Stimulated activated CD4-positive, alpha-beta T cell treated with anti-CD3 and anti-CD28 coated beads, Interleukin-1b, Interleukin-23, amount 100 ng/mL, for 48 hours (primary cell): ENCODE results near the gene MAS1L.

Experiments
- DNase-seq: peaks from one replicate; pipeline ENCODE4 v3.0.0-alpha.2; 2020

MAS1L gene

GRCh38 chr6:29509711-29510110 is 22.0 kb upstream of the MAS1L start:
- no peak for DNase-seq

DNA sequence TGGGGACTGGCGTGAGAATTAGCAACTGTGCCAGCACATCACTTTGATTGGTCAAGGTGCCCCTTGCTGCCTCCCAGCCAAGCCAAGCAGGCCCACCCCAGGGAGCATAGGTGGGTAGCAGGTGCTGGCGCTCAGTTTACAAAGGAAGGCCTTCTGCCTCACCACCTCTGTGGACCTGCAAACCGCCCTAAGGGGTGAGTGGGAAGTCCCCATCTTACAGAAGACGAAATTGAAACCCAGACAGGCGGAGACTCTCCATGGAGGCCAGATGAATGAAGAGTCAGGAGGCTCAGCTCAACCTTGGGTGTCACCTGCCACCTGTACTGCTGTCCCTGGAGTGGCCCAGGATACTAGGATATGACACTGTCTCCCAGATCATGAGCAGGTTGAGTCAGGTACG is 21.5 kb upstream of the MAS1L start:
- no peak for DNase-seq

DNA sequence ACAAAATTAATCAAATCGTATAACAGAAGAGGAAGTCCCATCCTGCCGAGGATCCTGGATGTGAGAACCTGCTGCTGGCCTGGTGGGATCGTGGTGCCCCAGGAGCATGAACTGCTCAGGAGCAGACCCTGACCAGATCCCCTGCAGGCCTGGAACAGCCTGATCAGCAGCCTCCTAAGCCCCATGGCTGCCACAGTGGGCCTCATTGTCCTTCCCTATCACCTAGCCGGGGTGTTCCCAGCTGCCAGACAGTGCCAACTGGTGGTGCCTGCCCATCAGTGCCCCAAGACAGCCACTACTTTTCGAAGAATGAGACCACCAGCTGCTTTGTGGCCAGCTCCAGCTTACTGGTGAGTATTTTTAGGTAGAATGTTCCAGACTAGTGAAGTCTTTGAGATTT is 19.6 kb upstream of the MAS1L start:
- DNase-seq, result no peak

DNA sequence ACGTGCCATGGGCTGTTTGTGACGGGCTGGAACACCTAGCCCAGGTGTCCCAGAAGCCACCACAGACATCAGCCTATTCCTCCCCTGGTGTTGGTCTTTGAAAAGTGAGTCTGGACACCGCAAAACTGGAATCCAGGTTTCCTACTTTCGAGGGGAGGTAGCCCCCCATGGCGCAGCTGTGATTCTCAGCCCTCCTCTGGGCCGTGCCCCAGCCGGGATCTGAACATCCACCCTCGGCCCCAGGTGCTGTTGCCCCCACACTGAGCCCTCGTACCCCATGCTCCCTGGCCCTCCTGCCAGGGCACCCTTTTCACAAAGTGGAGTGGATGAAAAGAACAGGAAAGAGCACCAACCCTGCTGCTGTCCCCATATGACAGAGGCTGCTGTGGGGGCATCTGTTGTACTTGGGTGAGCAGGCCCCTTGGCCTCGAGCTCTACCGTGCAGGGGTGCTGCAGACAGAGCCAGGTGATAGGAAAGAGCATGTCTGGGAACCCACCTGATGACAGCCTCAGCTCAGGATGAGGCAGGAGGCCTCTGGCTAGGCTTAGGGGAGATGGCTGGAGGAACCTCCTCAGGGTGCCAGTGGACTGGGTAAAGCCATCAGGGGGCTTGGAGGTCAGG is 18.8 kb upstream of the MAS1L start:
- DNase-seq, result no peak

DNA sequence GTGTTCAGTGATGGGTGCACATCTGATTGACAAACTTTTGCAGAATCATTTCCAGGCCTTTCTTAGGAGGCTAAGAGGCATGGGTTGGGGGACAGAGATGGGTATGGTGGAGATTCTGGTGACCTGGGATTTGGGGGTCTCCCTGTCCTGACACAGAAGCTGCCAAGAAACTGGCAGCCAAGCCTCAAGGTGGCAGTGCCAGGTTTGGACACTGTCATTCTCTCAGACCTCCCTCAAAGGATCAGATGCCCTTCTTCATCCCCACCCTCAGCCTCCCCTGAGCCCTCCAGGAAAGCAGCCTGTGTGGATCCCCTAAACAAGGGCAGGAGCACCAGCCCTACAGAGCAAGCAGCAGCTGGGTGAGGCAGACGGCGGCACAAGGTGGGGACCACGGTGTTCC is 18.1 kb upstream of the MAS1L start:
- DNase-seq, result no peak

DNA sequence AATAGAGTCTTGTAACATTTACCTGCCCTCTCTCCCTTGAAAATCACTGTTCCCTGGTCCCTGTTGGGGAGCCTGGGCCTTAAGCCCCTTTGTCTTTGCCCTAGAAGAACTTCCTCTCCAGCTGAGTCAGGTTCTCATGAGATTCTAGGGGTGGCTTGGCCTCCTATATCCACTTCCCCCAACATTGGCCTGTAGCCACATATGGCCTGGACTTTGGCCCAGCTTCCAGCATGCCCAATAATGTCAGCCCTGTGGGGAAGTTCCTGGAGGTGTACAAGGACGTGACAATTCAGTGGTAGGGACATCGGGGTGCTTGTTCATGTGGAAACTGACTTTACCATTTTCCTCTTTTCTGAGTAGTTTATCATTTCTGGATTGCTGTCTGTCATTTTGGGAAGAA is 17.2 kb upstream of the MAS1L start:
- no peak for DNase-seq

- DNase-seq, result no peak
Observed at GRCh38 chr6:29502597-29502996, 14.8 kb upstream of the MAS1L start.

DNA sequence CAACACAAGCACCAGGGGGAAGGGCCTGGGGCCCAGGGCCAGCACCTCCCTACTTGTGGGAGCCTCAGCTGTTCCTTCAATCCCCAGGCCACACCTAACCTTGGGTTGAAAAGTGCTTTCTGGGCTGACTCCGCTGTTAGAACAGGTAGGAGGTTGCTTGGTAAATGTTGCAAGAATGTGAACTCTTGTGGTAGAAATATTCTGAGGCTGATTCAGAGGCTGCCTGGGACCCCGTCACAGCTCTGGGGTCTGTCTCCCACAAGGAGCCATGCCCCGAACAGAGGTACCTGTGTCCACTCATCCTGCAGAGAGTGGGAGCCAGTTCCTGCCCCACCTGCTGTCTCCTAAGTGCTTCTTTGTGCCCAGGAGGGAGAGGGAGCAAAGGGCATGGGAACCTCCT is 14.4 kb upstream of the MAS1L start:
- no peak for DNase-seq

DNA sequence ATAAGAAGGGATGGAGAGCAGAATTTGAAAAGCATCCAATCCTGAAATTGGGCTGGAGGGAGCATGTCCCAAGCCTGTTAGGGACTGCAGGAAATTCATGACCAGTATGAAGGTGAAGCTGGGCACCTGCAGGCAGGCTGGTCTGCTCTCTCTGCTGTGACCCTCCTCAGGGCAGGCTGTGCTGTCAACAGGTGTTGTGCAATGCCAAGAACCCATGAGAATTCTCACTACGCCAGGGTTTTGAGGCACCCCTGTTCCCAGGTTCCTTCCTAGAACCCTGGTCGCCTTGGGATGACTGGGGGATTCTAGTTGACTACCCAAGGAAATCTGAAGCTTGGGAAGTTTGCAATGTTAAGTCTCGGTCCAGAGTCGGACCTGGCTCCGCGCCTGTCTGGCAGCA is 13.3 kb upstream of the MAS1L start:
- no peak for DNase-seq

DNA sequence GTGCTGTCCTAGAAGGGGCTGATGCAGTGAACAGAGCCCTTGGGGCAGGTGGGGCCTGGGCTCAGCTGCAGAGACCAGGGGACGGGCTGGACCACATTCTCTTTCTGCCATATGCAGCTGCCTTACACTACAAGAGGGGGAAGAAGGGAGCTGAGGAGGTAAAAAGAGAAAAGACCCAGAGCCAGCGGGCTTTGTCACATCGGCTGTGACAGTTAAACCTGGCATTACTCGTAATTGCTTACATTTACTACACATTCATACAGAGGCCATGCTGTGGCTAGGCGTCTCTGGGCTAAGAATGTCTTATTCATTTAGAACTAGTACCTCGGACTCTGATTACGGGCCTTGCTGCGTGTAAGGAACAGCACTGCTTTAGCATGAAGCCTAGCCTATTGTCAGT is 12.8 kb upstream of the MAS1L start:
- DNase-seq, result no peak

GRCh38 chr6:29499704-29500103 is 11.9 kb upstream of the MAS1L start:
- DNase-seq, result no peak

DNA sequence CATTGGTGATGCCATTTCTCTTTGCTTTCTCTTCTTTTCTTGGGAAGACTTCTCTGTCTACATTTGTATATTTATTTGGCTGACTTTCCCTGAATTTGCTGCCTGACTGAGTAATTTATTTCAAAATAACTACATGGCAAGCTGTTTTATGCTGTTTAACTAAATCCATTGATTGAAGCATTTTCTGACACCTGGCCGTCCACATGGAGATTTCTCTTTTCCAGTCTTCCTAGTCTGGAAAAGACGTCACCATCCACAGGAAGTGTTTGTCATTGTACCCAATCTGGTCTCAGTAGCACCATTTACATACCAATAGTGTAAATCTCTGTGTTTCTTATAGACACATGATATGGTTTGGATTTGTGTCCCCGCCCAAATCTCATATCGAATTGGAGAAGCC is 9.2 kb upstream of the MAS1L start:
- no peak for DNase-seq

- DNase-seq, result no peak
Observed at GRCh38 chr6:29495571-29495970, 7.8 kb upstream of the MAS1L start.

- DNase-seq, result no peak
Observed at GRCh38 chr6:29494131-29494530, 6.4 kb upstream of the MAS1L start.

DNA sequence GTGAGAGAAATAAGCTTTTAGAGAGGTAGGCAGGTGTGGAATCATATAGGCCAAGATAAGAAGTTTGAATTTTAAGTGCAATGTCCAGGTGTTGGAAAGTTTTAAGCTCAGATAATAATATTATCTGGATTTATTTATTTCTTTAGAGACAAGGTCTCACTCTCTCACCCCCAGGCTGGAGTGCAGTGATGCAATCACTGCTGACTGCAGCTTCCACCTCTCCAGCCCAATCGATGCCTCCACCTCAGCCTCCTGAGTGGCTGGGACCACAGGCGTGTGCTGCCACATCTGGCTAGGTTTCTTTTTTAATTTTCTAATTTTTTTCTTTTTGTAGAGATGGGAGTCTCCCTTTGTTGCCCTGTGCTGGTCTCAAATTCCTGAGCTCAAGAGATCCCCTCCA is 5.5 kb upstream of the MAS1L start:
- DNase-seq, result no peak

DNA sequence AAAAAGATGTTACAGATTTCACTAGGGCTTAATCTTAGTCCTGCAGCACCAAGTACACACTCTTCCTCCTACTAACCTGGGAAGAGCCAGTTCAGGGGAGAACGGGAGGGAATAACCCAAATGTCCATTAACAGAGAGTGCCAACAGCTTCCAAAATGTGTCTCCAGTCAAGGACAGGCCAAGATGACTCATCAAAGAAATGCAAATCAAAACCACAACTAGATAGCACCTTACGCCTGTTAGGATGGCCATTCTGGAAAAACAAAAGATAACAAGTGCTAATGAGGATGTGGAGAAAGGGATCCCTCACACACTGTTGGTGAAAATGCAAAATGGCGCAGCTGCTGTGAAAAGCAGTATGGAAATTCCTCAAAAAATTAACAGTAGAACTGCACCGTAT is 3.8 kb upstream of the MAS1L start:
- DNase-seq, result no peak

DNA sequence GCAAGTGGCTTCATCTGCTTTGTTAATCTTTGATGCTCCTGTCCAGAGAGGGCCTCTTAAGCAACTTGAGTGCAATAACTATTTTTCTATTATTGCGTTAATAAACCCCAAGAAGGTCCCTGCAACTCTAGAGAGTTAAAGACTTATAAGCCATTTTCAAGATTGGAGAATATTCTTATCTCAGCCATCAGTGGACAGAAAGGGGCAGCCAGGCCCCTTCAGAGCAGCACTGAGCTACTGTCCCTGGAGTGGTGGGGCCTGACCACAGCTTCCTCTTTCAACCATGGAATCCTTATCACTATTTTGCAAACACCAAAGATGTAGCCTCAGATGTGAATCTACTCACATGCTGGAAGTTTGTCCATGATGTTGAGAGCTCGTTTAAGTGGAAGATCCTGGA is 2.8 kb upstream of the MAS1L start:
- DNase-seq, result no peak

- no peak for DNase-seq
Observed at GRCh38 chr6:29490055-29490454, 2.3 kb upstream of the MAS1L start.

DNA sequence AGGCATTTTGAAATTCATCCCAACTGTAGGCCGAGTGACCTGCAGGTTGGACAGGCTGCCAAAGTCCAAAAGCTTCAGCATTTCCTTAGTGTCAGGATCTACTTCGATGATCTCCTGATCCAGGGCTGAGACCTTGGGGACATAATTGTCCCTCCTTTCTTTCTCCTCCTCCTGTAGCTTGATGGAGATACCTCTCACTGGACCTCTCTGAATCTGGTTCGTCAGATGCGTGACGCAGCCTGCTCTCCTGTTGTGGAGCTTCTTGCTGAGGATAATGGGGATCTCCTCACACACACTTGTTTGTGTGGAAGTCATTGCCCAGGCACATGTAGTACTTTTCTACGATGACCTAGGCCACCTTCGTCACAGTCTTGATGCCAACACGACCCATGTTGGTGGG is 1.5 kb upstream of the MAS1L start:
- DNase-seq, result no peak

DNA sequence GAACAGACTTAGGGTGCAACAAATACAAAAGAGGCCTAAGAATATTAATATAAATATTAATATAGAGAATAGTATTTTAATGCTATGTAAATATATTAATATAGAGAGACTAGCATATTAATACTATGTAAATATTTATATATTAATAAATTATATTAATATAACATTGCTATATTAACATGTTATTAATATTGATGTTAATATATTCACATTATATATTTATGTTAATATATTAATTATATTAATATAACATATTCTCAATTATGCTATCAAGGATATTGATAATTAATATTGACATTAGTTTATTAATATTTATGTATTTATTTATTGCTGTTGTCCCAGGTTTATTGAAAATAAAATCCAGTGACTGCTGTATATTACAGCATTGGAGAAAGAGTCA is 1.1 kb upstream of the MAS1L start:
- DNase-seq, result no peak

DNA sequence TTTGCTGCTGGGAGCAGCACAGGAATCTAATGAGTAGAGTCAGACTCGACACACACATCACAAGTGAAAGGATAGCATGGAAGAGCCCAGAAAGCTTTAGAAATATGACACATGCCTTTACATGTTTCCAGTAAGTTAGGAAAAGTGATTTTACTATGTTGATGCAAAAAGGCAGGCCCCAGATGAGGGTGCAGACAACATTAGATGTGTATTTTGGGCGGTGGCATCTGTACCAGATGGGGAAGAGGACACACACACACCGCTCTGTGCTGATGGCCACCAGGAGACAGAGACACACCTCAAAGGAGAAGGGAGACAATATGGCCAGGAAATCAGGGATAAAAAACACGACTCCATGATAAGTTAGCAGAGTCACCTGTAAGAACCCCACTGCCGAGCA is 625 bp downstream of the MAS1L start:
- DNase-seq, result no peak

DNA sequence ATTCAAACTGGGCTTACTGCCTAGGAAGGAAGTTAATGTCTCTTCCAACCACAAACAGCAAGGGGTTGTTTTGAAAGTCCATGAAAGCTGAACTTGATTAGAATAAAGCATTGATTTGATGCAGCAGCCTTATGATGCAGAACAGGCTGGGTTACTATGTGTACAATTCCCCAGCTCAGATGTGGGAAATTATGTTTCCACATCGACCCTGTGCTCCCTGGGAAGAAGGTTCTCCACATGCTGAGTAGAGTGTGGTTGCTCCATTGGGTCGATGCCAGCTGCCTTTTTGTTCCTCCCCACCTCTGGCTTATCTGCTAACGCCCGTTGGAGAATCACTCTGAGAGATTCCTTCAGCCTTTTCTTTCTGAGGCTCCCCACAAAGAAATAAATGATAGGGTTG is 1.2 kb downstream of the MAS1L start:
- DNase-seq, result no peak

- DNase-seq, result no peak
Observed at GRCh38 chr6:29483735-29484134, 4.0 kb downstream of the MAS1L start.

DNA sequence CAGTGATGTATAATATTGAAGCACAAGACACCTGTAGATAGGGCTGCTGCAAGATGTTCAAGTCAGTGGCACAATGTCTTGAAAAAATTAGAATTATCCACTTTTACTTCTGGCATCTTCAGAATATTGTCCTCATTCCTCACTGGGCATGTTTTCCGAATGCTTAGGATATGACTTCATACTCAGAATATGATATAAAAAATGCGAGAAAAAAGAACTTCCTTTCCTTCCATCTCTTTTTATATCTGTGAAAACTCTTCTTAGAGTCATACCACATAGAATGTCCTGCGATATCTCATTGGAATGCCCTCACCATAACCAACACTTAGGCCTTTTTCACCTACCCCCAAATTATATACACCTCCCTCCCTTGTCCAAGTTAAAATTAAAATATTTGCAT is 4.6 kb downstream of the MAS1L start:
- no peak for DNase-seq

DNA sequence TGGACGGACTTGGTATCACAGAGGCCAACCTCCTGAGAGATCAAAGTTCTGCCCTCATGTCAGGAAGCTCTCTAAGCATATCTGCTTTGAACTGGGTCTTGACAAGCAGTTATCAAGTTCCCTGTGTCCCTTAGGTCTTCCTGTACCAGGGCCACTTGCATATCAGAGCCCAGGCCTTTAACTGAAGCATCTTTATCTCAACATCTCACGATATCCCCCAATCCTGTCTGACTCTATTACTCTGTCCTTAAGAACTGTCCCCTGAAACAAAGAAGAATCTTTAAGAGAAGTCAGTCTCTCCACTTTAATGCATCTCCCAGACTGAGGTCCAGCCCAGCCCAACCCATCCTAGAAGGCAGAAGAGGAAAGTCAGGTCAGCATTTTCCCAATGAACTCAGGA is 8.2 kb downstream of the MAS1L start:
- DNase-seq, result no peak

DNA sequence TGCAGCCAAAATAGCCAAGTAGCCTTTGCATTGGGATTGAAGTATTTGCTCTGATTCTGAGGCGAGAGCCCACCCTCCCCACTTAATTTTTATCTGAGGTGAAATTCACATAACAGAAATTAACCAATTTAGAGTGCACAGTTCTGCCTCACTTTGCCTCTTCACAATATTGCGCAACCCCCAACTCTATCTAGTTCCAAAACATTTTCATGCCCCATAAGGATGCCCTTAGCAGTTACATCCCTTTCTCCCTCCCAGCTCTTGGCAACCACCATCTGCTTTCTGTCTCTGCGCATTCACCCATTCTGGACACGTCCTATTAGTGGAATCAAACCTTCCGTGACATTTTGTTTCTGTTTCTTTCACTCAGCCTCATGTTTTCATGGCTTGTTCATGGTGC is 9.0 kb downstream of the MAS1L start:
- no peak for DNase-seq
